Stimulated activated effector memory CD8-positive, alpha-beta T cell treated with anti-CD3 and anti-CD28 coated beads, Interleukin-12 subunit alpha, Interleukin-12 subunit beta, amount 100 ng/mL, for 72 hours (primary cell): ENCODE data around the gene ZNF316.
"Not testable (repeated sequence)": the region's sequence is repeated elsewhere in the genome, so short reads cannot be mapped to it uniquely, and the experiment has no call there.

ENCODE experiments used
- ATAC-seq: fragments of 150-1000 bp; cut with Tn5 transposase; 2 replicates; pipeline ENCODE4 v1.10.0; 2021
- DNase-seq, 2 donors: peaks; one replicate each; pipeline ENCODE4 v3.0.0; 2021 to 2022; ENCODE audit warnings: low spot score in 2 of 2
- H3K27ac Mint-ChIP-seq: one replicate; pipeline ENCODE4 v1.8.0; 2022; ENCODE audit warnings: mild to moderate bottlenecking, mixed read lengths
- H3K36me3 Mint-ChIP-seq: one replicate; pipeline ENCODE4 v1.8.0; 2022; ENCODE audit warnings: mild to moderate bottlenecking, mixed read lengths
- H3K4me1 Mint-ChIP-seq: one replicate; pipeline ENCODE4 v1.8.0; 2022; ENCODE audit warnings: mixed read lengths
- H3K4me3 Mint-ChIP-seq: one replicate; pipeline ENCODE4 v1.8.0; 2022; ENCODE audit warnings: mild to moderate bottlenecking, mixed read lengths
- H3K9me3 Mint-ChIP-seq: one replicate; pipeline ENCODE4 v1.8.0; 2022; ENCODE audit warnings: mixed read lengths

The ZNF316 gene

DNA sequence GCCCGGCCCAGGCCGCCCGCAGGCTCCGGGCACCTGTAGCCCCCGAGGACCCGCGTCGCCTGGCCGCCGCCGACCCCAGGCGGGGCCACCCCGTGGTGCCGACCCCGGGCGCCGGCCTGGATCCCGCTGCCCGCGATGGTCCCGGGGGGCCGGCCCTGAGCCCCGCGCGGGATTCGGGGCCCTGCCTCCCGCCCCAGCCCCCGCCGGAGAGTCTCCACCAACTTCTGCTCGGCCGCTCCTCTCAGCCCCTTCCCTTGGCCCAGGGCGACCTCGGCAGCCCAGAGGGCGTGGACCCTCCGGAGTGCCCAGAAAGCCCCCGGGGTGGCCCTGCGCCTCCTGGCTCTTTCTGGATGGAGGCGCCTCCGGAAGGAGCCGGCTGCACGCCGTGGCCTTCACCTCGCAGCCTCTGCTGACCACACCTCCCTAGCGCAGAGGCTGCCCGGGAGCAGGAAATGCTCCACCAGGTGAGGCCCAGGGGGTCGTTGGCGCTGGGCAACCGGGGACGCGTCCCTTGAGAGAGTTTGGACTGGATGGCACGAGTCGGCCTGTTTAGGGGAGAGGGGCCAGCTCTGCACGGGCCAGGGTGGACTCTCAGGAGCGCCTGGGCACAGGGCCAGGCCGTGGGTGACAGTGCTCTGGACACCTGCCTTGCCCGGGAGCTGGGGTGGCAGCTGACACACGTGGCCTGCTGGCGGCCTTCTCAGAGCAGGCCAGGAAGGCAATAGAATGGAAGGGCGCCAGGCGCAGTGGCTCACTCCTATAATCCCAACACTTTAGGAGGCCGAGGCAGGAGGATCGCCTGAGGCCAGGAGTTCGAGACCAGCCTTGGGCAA, 21.2 kb upstream of the ZNF316 start:
- Mint-ChIP-seq H3K27ac (peak overlapping the region; percentile 72), H3K36me3 (peaks cover 5% of the 10 kb centered on the region), H3K4me3 (peak overlapping the region; percentile 62), H3K4me1 (peaks cover 34% of the 10 kb centered on the region), H3K9me3 (no peaks in the 10 kb centered on the region)
- peak; percentile 48 for ATAC-seq
- peak in 1 of 2 donors; percentile 12 for DNase-seq

- Mint-ChIP-seq H3K4me3 (peak overlapping the region; percentile 62), H3K27ac (peak overlapping the region; percentile 67), H3K9me3 (no peaks in the 10 kb centered on the region)
Measured at GRCh38 chr7:6616854-6617643, 20.1 kb upstream of the ZNF316 start.

DNA sequence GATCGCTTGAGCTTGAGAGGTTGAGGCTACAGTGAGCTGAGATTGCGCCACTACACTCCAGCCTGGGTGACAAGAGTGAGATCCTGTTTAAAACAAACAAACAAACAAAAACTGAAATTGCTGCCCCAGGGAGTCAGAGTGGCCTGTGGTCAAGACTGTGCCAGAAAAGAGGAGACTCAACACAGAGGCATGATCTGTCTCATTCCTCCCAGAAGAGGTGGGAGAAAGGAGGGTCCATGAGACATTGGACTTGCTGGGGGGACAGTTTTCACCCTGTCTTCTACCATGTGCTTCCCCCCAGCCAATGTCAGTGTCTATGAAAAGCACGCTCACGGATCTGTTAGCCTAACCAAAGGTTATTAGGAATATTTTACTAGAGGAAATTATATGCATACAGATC, 18.5 kb upstream of the ZNF316 start:
- Mint-ChIP-seq H3K36me3 (no peaks in the 10 kb centered on the region), H3K9me3 (no peaks in the 10 kb centered on the region), H3K27ac (no peak overlapping the region), H3K4me1 (peaks cover 46% of the 10 kb centered on the region), H3K4me3 (no peak overlapping the region)
- DNase-seq (no peak), ATAC-seq (no peak)

More at GRCh38 chr7:6616854-6617643, 20.1 kb upstream of the ZNF316 start:
- peaks cover 44% of the 10 kb centered on the region for H3K4me1 Mint-ChIP-seq
- no peak for DNase-seq
- H3K36me3 Mint-ChIP-seq = peaks cover 5% of the 10 kb centered on the region
- no peak for ATAC-seq

DNA sequence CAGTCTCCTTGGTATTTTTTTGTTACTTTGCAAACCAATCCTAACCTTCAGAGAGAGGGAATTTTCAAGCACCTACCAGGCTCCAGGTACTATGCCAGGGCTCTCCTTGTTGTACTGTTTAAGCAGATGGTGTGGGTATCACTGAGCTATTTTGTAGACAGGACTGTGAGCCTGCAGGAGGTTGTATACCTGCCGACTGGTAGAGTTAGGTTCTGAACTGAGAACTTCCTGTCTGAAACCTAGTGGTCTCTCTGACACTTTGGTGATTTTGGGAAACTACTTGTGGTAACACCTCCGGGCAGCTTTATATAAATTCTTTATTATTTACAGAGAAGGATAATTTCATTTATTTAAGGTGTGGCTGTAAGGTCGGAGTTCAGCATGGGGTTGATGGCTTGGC, 17.2 kb upstream of the ZNF316 start:
- DNase-seq (no peak), ATAC-seq (peak; percentile 41)
- no peaks in the 10 kb centered on the region for H3K36me3 Mint-ChIP-seq
- H3K4me3 Mint-ChIP-seq = peak overlapping the region; percentile 47
- H3K27ac Mint-ChIP-seq = no peak overlapping the region
- H3K9me3 Mint-ChIP-seq = no peaks in the 10 kb centered on the region
- peaks cover 50% of the 10 kb centered on the region for H3K4me1 Mint-ChIP-seq

DNA sequence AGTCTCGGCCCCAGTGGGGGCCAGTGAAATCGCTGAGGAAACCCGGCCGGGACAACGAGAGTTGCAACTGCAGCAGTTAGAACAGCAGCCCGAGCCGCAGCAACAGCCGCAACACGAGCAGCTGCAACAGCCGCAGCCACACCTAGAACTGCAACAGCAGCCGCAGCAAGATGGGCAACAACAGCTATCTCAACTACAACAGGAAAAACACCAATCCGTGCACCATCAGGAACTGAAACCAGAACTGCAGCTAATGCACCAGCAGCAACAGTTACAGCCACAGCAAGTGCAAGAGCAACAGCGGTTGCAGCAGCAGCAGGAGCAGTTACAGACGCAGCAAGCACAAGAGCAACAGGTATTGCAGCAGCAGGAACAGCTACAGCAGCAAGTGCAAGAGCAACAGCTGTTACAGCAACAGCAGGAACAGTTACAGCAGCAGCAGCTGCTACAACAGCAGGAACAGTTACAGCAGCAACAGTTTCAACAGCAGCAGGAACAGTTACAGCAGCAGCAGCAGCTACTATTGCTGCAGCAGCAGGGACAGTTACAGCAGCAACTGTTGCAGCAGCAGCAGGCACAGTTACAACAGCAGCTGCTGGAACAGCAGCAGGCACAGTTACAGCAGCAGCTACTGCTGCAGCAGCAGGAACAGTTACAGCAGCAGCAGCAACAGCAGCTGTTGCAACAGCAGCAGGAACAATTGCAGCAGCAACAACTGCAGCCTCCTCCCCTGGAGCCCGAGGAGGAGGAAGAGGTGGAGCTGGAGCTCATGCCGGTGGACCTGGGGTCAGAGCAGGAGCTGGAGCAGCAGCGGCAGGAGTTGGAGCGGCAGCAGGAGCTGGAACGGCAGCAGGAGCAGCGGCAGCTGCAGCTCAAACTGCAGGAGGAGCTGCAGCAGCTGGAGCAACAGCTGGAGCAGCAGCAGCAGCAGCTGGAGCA, 15.7 kb upstream of the ZNF316 start:
- Mint-ChIP-seq H3K27ac (no peak overlapping the region), H3K9me3 (no peaks in the 10 kb centered on the region), H3K36me3 (no peaks in the 10 kb centered on the region), H3K4me3 (peak overlapping the region; percentile 47), H3K4me1 (peaks cover 45% of the 10 kb centered on the region)
- ATAC-seq (no peak), DNase-seq (no peak)

DNA sequence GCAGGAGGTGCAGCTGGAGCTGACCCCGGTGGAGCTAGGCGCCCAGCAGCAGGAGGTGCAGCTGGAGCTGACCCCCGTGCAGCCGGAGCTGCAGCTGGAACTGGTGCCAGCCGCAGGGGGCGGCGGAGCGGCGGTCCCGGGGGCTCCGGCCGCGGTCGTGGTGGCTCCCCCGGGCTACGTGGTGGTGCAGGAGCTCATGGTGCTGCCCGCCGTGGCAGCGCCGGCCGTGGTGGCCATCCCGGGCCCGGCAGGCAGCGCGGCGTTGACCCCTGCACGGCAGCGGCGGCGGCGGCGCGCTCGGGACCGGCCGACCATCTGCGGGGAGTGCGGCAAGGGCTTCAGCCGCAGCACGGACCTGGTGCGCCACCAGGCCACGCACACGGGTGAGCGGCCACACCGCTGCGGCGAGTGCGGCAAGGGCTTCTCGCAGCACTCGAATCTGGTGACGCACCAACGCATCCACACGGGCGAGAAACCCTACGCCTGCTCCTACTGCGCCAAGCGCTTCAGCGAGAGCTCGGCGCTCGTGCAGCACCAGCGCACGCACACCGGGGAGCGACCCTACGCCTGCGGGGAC, 14.9 kb upstream of the ZNF316 start:
- ATAC-seq = no peak
- no peak for DNase-seq
- Mint-ChIP-seq H3K4me3 (no peak overlapping the region), H3K27ac (no peak overlapping the region), H3K36me3 (no peaks in the 10 kb centered on the region), H3K9me3 (no peaks in the 10 kb centered on the region), H3K4me1 (peaks cover 45% of the 10 kb centered on the region)

GRCh38 chr7:6623589-6624245, 13.4 kb upstream of the ZNF316 start:
- no peaks in the 10 kb centered on the region for H3K36me3 Mint-ChIP-seq
- peaks cover 38% of the 10 kb centered on the region for H3K4me1 Mint-ChIP-seq
- DNase-seq = no peak
- H3K9me3 Mint-ChIP-seq = no peaks in the 10 kb centered on the region
- H3K27ac Mint-ChIP-seq = peak overlapping the region; percentile 92
- H3K4me3 Mint-ChIP-seq = peak overlapping the region; percentile 42
- ATAC-seq = peak; percentile 78

- Mint-ChIP-seq H3K4me3 (peak overlapping the region; percentile 42), H3K36me3 (no peaks in the 10 kb centered on the region), H3K9me3 (no peaks in the 10 kb centered on the region), H3K27ac (peak overlapping the region; percentile 92), H3K4me1 (peaks cover 38% of the 10 kb centered on the region)
- no peak for DNase-seq
- no peak for ATAC-seq
Measured at GRCh38 chr7:6624246-6624611, 12.9 kb upstream of the ZNF316 start.

GRCh38 chr7:6628045-6628444, 9.1 kb upstream of the ZNF316 start:
- H3K36me3 Mint-ChIP-seq = no peaks in the 10 kb centered on the region
- H3K4me1 Mint-ChIP-seq = peaks cover 13% of the 10 kb centered on the region
- no peak for ATAC-seq
- no peaks in the 10 kb centered on the region for H3K9me3 Mint-ChIP-seq
- H3K4me3 Mint-ChIP-seq = no peak overlapping the region
- DNase-seq = no peak
- H3K27ac Mint-ChIP-seq = no peak overlapping the region

DNA sequence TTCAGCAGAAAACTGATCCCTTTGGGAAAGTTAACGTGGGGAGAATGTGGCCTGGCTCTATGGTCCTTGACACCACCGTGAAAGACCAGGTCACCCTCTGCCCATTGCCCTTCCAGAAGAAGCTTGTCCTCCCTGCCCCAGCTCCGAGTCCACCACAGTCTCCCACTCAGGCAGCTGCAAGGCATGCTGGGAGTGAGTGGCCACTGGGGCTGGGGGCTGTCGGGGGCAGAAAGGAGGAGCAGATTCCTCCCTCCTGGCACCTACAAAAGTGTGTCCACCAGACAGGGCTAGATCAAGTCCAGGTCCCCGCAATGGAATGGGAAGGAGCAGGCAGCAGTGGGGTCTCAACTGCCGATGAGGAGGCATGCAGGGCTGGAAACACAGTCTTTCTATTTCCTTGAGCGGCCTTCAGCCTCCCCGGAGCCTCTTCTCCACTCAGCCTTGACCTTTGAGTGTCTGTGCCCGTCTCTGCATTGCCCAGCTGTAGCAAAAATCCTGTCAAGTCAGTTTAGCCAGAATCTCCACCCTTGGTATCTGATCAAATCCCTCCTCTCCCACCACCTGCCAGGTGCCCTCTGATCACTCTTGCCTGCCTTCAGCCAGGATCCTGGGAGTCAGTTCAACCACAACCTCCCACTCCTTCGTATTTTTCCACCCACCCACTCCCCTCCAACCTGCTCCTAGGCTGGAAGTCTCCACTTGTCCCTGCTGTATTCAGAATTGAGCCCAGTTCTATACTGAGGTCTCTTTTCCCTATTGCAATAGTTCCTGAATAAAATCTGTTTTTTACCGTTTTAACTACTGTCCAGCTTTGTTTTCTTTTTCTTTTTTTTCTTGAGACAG, 6.9 kb upstream of the ZNF316 start:
- no peaks in the 10 kb centered on the region for H3K9me3 Mint-ChIP-seq

DNA sequence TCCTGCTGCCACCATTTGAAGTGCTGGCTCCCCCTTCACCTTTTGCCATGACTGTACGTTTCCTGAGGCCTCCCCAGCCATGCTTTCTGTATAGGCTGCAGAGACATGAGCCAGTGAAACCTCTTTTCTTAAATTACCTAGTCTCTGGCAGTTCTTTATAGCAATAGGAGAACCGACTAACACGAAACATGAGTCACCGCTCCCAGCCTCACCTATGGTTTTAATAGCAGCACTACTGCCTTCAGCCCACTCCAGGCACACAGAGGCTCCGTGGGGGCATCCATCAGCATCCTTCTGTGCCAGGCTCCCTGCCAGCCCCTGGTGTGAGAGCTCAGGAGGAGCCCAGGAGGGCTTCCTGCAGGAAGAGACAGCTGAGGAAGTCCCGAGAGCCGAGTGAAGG, 5.5 kb upstream of the ZNF316 start:
- Mint-ChIP-seq H3K36me3 (no peaks in the 10 kb centered on the region), H3K4me1 (peaks cover 5% of the 10 kb centered on the region), H3K27ac (no peak overlapping the region), H3K4me3 (no peak overlapping the region), H3K9me3 (no peaks in the 10 kb centered on the region)
- no peak for DNase-seq
- peak; percentile 8 for ATAC-seq

More for the DNA sequence above, 6.9 kb upstream of the ZNF316 start:
- Mint-ChIP-seq H3K4me3 (no peak overlapping the region), H3K27ac (no peak overlapping the region), H3K36me3 (no peaks in the 10 kb centered on the region), H3K4me1 (no peaks in the 10 kb centered on the region)
- DNase-seq (no peak), ATAC-seq (no peak)

GRCh38 chr7:6634021-6634420, 3.1 kb upstream of the ZNF316 start:
- H3K4me1 Mint-ChIP-seq = peaks cover 20% of the 10 kb centered on the region
- no peak overlapping the region for H3K4me3 Mint-ChIP-seq
- DNase-seq (no peak), ATAC-seq (no peak)
- no peak overlapping the region for H3K27ac Mint-ChIP-seq
- H3K9me3 Mint-ChIP-seq = no peaks in the 10 kb centered on the region
- peaks cover 6% of the 10 kb centered on the region for H3K36me3 Mint-ChIP-seq

GRCh38 chr7:6634971-6635370, 2.1 kb upstream of the ZNF316 start:
- not testable (repeated sequence) for H3K36me3 Mint-ChIP-seq, ATAC-seq, DNase-seq, H3K4me3 Mint-ChIP-seq, H3K9me3 Mint-ChIP-seq, H3K27ac Mint-ChIP-seq
- H3K4me1 Mint-ChIP-seq = peaks cover 29% of the 10 kb centered on the region
